Subcutaneous adipose tissue (tissue), 4 donors: Measurements from ENCODE around the gene ATP6V0A4. TPM values are rescaled to one million over a fixed set of nuclear protein-coding genes. Genes with fewer than 3 reads are reported as not detected.

ENCODE experiments used
- CTCF ChIP-seq: fragments of 450-650 bp; IDR thresholded peaks from one replicate; pipeline ENCODE4 v1.5.1; 2016; ENCODE audit warnings: low read depth, mild to moderate bottlenecking, control low read depth, antibody characterized with exemption, moderate library complexity
- total RNA-seq, 4 donors: library from RNA; depleted of rRNA; stranded (reverse); fragments of >200 nt; gene quantifications; one replicate each; pipeline ENCODE4 v1.1.0, GENCODE V29; 2016

Gene ATP6V0A4
- total RNA-seq, 4 donors from 2014 or later, result not detected

GRCh38 chr7:138656952-138657351, 141.0 kb downstream of the ATP6V0A4 start:
- no peak for TF ChIP-seq CTCF

Other genes with a start within 250 kb of the ATP6V0A4 start
- not detected for gene SVOPL, start 96.8 kb downstream of the ATP6V0A4 start, total RNA-seq
- not detected for gene TMEM213, start 202 bp downstream of the ATP6V0A4 start, total RNA-seq
- gene KIAA1549, start 183.2 kb upstream of the ATP6V0A4 start, total RNA-seq, result 1 to 10 TPM in 3 of 4 donors, under 1 TPM in 1; 0.75 to 2.1 (median 1.2) TPM
- gene ZC3HAV1L, start 237.8 kb upstream of the ATP6V0A4 start, total RNA-seq, result 10 to 100 TPM in 2 of 4 donors, 1 to 10 TPM in 2; 8.5 to 14.1 (median 11.9) TPM